Measurements from ENCODE around the gene DMXL2.

The DMXL2 gene

DNA sequence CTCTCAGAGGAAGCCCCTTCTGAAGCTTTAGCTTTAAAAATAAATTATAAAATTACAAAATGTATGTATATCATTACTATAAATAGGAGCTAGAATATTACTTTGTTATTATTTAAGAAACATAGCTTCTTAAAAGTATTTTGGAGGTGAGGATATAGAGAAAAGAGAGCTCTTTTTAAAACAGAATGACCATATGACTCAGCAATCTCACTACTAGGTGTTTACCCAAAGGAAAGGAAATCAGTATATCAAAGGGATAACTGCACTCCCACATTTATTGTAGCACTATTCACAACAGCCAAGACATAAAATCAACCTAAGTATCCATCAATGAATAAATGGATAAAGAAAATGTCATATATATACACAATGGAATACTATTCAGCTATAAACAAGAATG lies 119.6 kb downstream of the DMXL2 start:
- no peak for DNase-seq (ENCODE audit: low spot score)
- H3K79me1 ChIP-seq (ENCODE audit: low read depth, low read length): peaks cover 1% of the 10 kb centered on the region
- no peak overlapping the region for H3K27ac ChIP-seq (replicated peaks; ENCODE audit: low read length)

GRCh38 chr15:51499379-51499976 lies 123.1 kb downstream of the DMXL2 start:
- no CpG with 5 or more reads among the region's 5 CpGs for WGBS, 2 donors (ENCODE audit: extremely low coverage in 2 of 2, insufficient read length in 2 of 2, insufficient replicate concordance in 1 of 2)

More for the DNA sequence above, 119.6 kb downstream of the DMXL2 start:
- Histone ChIP-seq H3K9ac (ENCODE audit: low read depth, low read length, poor library complexity) (no peak overlapping the region), H3K4me3 (ENCODE audit: low read length in 2 of 2) (no peak overlapping the region), H2BK5ac (ENCODE audit: low read length) (no peak overlapping the region), H2AFZ (ENCODE audit: low read length) (no peak overlapping the region), H3K27me3 (ENCODE audit: control insufficient read depth in 3 of 3, insufficient read depth in 3 of 3, low read depth in 1 of 3, low read length in 3 of 3) (no peaks in the 10 kb centered on the region), H2BK12ac (ENCODE audit: low read length) (no peak overlapping the region), H2BK120ac (ENCODE audit: low read depth, low read length) (no peak overlapping the region), H3K4me2 (ENCODE audit: insufficient read depth, low read length, poor library complexity, severe bottlenecking) (no peak overlapping the region), H3K4ac (ENCODE audit: low read length) (no peak overlapping the region), H2BK15ac (ENCODE audit: low read length) (no peak overlapping the region), H4K8ac (ENCODE audit: low read depth, low read length) (no peak overlapping the region), H3K18ac (ENCODE audit: low read length) (no peak overlapping the region), H4K91ac (ENCODE audit: low read depth, low read length, poor library complexity) (no peak overlapping the region), H3K14ac (ENCODE audit: low read length) (no peak overlapping the region), H3K23ac (ENCODE audit: low read depth, low read length, poor library complexity) (no peak overlapping the region), H3K9me3 (replicated peaks in 1 of 2; ENCODE audit: control insufficient read depth in 2 of 2, insufficient read depth in 1 of 2, low read depth in 1 of 2, low read length in 2 of 2) (no peaks in the 10 kb centered on the region), H3K4me1 (ENCODE audit: control insufficient read depth in 2 of 2, insufficient read depth in 1 of 2, low read depth in 1 of 2, low read length in 2 of 2) (no peaks in the 10 kb centered on the region), H2AK5ac (ENCODE audit: low read depth, low read length) (no peak overlapping the region), H3K36me3 (replicated peaks in 1 of 2; ENCODE audit: control insufficient read depth in 2 of 2, insufficient read depth in 2 of 2, low read length in 2 of 2) (peaks cover 0 to 18% of the 10 kb centered on the region in 2 donors)

DNA sequence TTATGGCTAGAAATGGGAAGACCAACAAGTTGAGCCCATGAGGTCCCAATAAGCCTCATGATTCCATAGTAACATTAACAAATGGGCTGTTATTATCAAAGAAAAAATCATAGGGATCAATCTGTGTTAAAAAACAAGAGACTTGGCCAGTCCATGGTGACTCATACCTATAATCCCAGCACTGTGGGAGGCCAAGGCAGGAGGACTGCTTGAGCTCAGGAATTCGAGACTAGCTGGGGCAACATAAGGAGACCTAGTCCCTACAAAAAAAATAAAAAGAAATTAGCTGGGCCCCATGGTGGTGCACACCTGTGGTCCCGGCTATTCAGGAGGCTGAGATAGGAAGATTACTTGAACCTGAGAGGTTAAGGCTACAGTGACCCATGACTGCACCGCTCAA lies 124.8 kb downstream of the DMXL2 start:
- no peak overlapping the region for H2BK120ac ChIP-seq (ENCODE audit: low read depth, low read length)
- no CpG with 5 or more reads among the region's 3 CpGs for WGBS, 2 donors (ENCODE audit: extremely low coverage in 2 of 2, insufficient read length in 2 of 2, insufficient replicate concordance in 1 of 2)
- no peak overlapping the region for H3K14ac ChIP-seq (ENCODE audit: low read length)

More at GRCh38 chr15:51499379-51499976, 123.1 kb downstream of the DMXL2 start:
- H3K79me1 ChIP-seq (ENCODE audit: low read depth, low read length): peaks cover 1% of the 10 kb centered on the region
- DNase-seq (ENCODE audit: low spot score): no peak
- H4K8ac ChIP-seq (ENCODE audit: low read depth, low read length): no peak overlapping the region
- no peak overlapping the region for H3K23ac ChIP-seq (ENCODE audit: low read depth, low read length, poor library complexity)
- no peak overlapping the region for H2BK12ac ChIP-seq (ENCODE audit: low read length)
- no peaks in the 10 kb centered on the region for H3K27me3 ChIP-seq (ENCODE audit: control insufficient read depth in 3 of 3, insufficient read depth in 3 of 3, low read depth in 1 of 3, low read length in 3 of 3)
- H3K36me3 ChIP-seq (replicated peaks in 1 of 2; ENCODE audit: control insufficient read depth in 2 of 2, insufficient read depth in 2 of 2, low read length in 2 of 2): peaks cover 0 to 19% of the 10 kb centered on the region in 2 donors
- H2BK5ac ChIP-seq (ENCODE audit: low read length): no peak overlapping the region
- no peak overlapping the region for H2BK120ac ChIP-seq (ENCODE audit: low read depth, low read length)
- no peak overlapping the region for H3K27ac ChIP-seq (replicated peaks; ENCODE audit: low read length)
- H2AK5ac ChIP-seq (ENCODE audit: low read depth, low read length): no peak overlapping the region
- H3K4me1 ChIP-seq (ENCODE audit: control insufficient read depth in 2 of 2, insufficient read depth in 1 of 2, low read depth in 1 of 2, low read length in 2 of 2): no peaks in the 10 kb centered on the region
- H3K9me3 ChIP-seq (replicated peaks in 1 of 2; ENCODE audit: control insufficient read depth in 2 of 2, insufficient read depth in 1 of 2, low read depth in 1 of 2, low read length in 2 of 2): no peaks in the 10 kb centered on the region
- no peak overlapping the region for H4K91ac ChIP-seq (ENCODE audit: low read depth, low read length, poor library complexity)
- no peak overlapping the region for H3K18ac ChIP-seq (ENCODE audit: low read length)
- no peak overlapping the region for H3K9ac ChIP-seq (ENCODE audit: low read depth, low read length, poor library complexity)
- H3K4me3 ChIP-seq (ENCODE audit: low read length in 2 of 2): no peak overlapping the region
- H3K4me2 ChIP-seq (ENCODE audit: insufficient read depth, low read length, poor library complexity, severe bottlenecking): no peak overlapping the region
- no peak overlapping the region for H3K14ac ChIP-seq (ENCODE audit: low read length)
- no peak overlapping the region for H2BK15ac ChIP-seq (ENCODE audit: low read length)
- no peak overlapping the region for H3K4ac ChIP-seq (ENCODE audit: low read length)
- no peak overlapping the region for H2AFZ ChIP-seq (ENCODE audit: low read length)

GRCh38 chr15:51496246-51496645 lies 126.3 kb downstream of the DMXL2 start:
- no peak overlapping the region for H3K23ac ChIP-seq (ENCODE audit: low read depth, low read length, poor library complexity)
- H4K8ac ChIP-seq (ENCODE audit: low read depth, low read length): no peak overlapping the region
- H4K91ac ChIP-seq (ENCODE audit: low read depth, low read length, poor library complexity): no peak overlapping the region
- H3K4me2 ChIP-seq (ENCODE audit: insufficient read depth, low read length, poor library complexity, severe bottlenecking): no peak overlapping the region
- H2BK15ac ChIP-seq (ENCODE audit: low read length): no peak overlapping the region
- no peak overlapping the region for H2AK5ac ChIP-seq (ENCODE audit: low read depth, low read length)
- WGBS, 2 donors (ENCODE audit: extremely low coverage in 2 of 2, insufficient read length in 2 of 2, insufficient replicate concordance in 1 of 2): no CpG with 5 or more reads among the region's 1 CpG
- no peaks in the 10 kb centered on the region for H3K27me3 ChIP-seq (ENCODE audit: control insufficient read depth in 3 of 3, insufficient read depth in 3 of 3, low read depth in 1 of 3, low read length in 3 of 3)
- H3K4ac ChIP-seq (ENCODE audit: low read length): no peak overlapping the region
- H2BK5ac ChIP-seq (ENCODE audit: low read length): no peak overlapping the region
- H3K36me3 ChIP-seq (replicated peaks in 1 of 2; ENCODE audit: control insufficient read depth in 2 of 2, insufficient read depth in 2 of 2, low read length in 2 of 2): peaks cover 0 to 19% of the 10 kb centered on the region in 2 donors
- no peaks in the 10 kb centered on the region for H3K4me1 ChIP-seq (ENCODE audit: control insufficient read depth in 2 of 2, insufficient read depth in 1 of 2, low read depth in 1 of 2, low read length in 2 of 2)
- H3K9me3 ChIP-seq (replicated peaks in 1 of 2; ENCODE audit: control insufficient read depth in 2 of 2, insufficient read depth in 1 of 2, low read depth in 1 of 2, low read length in 2 of 2): no peaks in the 10 kb centered on the region
- no peak overlapping the region for H2BK12ac ChIP-seq (ENCODE audit: low read length)
- no peak overlapping the region for H3K9ac ChIP-seq (ENCODE audit: low read depth, low read length, poor library complexity)
- H3K18ac ChIP-seq (ENCODE audit: low read length): no peak overlapping the region
- no peak overlapping the region for H2AFZ ChIP-seq (ENCODE audit: low read length)
- no peak overlapping the region for H2BK120ac ChIP-seq (ENCODE audit: low read depth, low read length)
- no peaks in the 10 kb centered on the region for H3K79me1 ChIP-seq (ENCODE audit: low read depth, low read length)
- H3K27ac ChIP-seq (replicated peaks; ENCODE audit: low read length): no peak overlapping the region
- no peak for DNase-seq (ENCODE audit: low spot score)
- no peak overlapping the region for H3K4me3 ChIP-seq (ENCODE audit: low read length in 2 of 2)
- H3K14ac ChIP-seq (ENCODE audit: low read length): no peak overlapping the region

More for the DNA sequence above, 124.8 kb downstream of the DMXL2 start:
- no peak overlapping the region for H4K91ac ChIP-seq (ENCODE audit: low read depth, low read length, poor library complexity)
- no peak overlapping the region for H3K4me3 ChIP-seq (ENCODE audit: low read length in 2 of 2)
- H3K4ac ChIP-seq (ENCODE audit: low read length): no peak overlapping the region
- peaks cover 1% of the 10 kb centered on the region for H3K79me1 ChIP-seq (ENCODE audit: low read depth, low read length)
- no peak overlapping the region for H3K23ac ChIP-seq (ENCODE audit: low read depth, low read length, poor library complexity)
- H2AK5ac ChIP-seq (ENCODE audit: low read depth, low read length): no peak overlapping the region
- no peak overlapping the region for H3K4me2 ChIP-seq (ENCODE audit: insufficient read depth, low read length, poor library complexity, severe bottlenecking)
- no peak overlapping the region for H3K9ac ChIP-seq (ENCODE audit: low read depth, low read length, poor library complexity)
- H4K8ac ChIP-seq (ENCODE audit: low read depth, low read length): no peak overlapping the region
- H3K4me1 ChIP-seq (ENCODE audit: control insufficient read depth in 2 of 2, insufficient read depth in 1 of 2, low read depth in 1 of 2, low read length in 2 of 2): no peaks in the 10 kb centered on the region
- H2BK12ac ChIP-seq (ENCODE audit: low read length): no peak overlapping the region
- DNase-seq (ENCODE audit: low spot score): no peak
- no peak overlapping the region for H2BK15ac ChIP-seq (ENCODE audit: low read length)
- H3K27ac ChIP-seq (replicated peaks; ENCODE audit: low read length): no peak overlapping the region
- peaks cover 0 to 19% of the 10 kb centered on the region in 2 donors for H3K36me3 ChIP-seq (replicated peaks in 1 of 2; ENCODE audit: control insufficient read depth in 2 of 2, insufficient read depth in 2 of 2, low read length in 2 of 2)
- H3K18ac ChIP-seq (ENCODE audit: low read length): no peak overlapping the region
- H2BK5ac ChIP-seq (ENCODE audit: low read length): no peak overlapping the region
- H3K9me3 ChIP-seq (replicated peaks in 1 of 2; ENCODE audit: control insufficient read depth in 2 of 2, insufficient read depth in 1 of 2, low read depth in 1 of 2, low read length in 2 of 2): no peaks in the 10 kb centered on the region
- H2AFZ ChIP-seq (ENCODE audit: low read length): no peak overlapping the region
- H3K27me3 ChIP-seq (ENCODE audit: control insufficient read depth in 3 of 3, insufficient read depth in 3 of 3, low read depth in 1 of 3, low read length in 3 of 3): no peaks in the 10 kb centered on the region
